Bone marrow (tissue), 2 donors: ENCODE data around the gene RUFY2.
"Not testable (repeated sequence)": the region's sequence is repeated elsewhere in the genome, so short reads cannot be mapped to it uniquely, and the experiment has no call there.

ENCODE experiments used
- DNase-seq, 2 donors: peaks; one replicate each; lab custom pipeline; 2025; lab: John Stamatoyannopoulos, UW

The RUFY2 gene

GRCh38 chr10:68406815-68407548 lies at the start of gene RUFY2:
Gene RUFY2 (minus strand): TSS chr10:68407277. CDS start chr10:68407189, 88 bp downstream.
- peak; percentile 46 to 84 for DNase-seq

DNA sequence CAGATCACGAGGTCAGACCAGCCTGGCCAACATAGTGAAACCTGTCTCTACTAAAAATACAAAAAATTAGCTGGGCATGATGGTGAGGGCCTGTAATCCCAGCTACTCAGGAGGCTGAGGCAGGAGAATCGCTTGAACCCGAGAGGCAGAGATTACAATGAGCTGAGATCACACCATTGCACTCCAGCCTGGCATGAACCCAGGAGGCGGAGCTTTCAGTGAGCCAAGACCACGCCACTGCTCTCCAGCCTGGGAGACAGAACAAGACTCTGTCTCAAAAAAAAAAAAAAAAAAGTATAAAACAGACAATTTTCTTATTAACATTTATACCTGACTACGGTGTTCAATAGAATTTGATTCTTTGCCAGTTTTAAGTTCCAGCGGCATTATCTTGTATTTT lies 42.6 kb upstream of the RUFY2 start:
- not testable (repeated sequence) for DNase-seq

GRCh38 chr10:68446179-68446578 lies 39.1 kb upstream of the RUFY2 start:
- no peak for DNase-seq

DNA sequence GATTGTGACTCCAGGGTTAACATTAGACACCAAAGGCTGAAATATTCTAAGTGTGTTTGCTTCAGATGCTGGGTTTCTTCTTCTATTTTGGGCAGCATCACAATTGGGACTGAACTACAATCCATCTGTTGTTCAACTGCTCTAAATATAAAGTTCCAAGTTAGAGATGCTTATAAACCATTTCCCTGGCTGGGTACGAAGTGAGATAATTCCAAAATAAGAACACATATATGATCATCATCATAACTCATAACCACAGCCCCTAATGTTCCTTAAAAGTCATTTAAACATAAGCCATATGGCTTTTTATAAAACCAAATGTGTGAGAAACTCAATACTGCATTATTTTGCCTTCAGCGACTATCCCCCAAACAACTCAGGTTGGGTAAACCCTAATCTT lies 35.9 kb upstream of the RUFY2 start:
- DNase-seq = no peak

GRCh38 chr10:68440898-68441297 lies 33.8 kb upstream of the RUFY2 start:
- DNase-seq = no peak

DNA sequence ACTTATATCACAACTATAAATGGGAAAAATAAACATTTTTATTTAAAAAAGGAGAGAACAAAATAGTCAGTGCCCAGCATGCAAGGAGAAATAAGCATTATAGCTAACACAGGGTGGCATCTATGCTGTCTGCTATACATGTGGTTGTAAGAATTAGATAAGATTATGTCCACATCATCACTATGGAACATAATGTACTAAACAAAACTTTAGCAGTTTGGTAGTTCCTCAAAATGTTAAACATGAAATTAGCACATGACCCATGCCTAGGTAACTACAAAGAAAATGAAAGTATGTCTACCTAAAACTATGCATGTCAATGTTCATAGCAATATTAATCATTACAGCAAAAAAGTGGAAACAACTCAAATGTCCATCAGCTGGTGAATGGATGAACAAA lies 28.7 kb upstream of the RUFY2 start:
- peak in 1 of 2 donors; percentile 44 for DNase-seq

DNA sequence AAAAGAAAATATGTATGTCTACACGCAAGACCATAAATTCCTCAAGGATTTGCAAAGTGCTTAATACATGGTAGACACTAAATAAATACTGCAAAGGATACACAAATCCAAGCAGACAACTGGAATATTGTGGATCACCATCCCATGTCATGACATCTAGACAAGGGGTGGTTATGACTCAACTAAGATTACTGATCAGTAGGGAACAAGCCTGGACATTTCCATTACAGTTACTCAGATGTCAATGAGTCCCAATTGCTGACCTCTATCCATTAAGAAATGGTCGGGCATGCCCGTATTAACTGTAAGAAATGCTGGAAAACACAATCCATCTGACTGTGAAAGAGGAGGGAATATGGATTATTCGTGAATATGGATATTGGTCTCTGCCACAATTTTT lies 27.6 kb upstream of the RUFY2 start:
- DNase-seq = no peak

DNA sequence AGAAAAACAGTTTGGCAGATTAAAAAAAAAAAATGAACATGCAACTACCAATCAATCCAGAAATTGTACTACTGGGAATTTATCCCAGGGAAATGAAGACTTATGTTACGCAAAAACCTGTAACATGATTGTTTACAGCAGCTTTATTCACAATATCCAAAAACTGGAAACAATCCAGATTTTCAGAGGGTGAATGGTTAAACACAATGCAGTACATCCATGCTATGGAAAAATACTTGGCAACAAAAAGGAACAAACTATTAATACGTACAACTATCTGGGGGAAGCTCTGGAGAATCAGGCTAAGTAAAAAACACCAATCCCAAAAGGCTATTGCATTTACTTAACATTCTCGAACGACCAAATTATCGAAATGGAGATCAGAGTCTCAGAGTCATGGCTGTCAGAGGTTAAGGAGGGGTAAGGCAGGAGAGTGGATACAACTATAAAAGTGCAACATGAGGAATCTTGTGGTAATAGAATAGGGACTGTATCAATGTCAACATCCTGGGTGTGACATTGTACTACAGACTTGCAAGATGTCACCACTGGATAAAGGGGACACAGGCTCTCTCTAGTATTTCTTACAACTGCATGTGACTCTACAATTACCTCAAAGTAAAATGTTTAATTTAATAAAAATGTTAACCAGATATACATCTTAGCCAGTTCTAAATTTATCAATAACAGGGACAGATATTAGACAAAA lies 21.5 kb upstream of the RUFY2 start:
- no peak for DNase-seq

DNA sequence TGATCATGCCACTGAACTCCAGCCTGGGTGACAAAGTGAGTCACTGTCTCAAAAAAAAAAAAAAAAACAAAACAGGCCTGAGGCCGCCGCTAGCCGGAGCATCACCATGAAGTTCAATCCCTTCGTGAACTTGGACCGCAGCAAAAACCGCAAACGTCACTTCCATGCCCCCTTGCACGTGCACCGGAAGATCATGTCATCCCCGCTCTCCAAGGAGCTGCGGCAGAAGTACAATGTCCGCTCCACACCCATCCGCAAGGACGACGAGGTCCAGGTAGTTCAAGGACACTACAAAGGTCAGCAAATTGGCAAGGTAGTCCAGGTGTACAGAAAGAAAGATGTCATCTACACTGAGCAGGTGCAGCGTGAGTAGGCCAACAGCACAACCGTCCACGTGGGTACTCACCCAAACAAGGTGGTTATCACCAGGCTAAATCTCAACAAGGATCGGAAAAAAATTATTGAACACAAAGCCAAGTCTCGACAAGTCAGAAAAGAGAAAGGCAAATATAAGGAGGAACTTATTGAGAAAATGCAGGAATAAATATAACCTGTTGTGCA lies 17.5 kb upstream of the RUFY2 start:
- DNase-seq = no peak

DNA sequence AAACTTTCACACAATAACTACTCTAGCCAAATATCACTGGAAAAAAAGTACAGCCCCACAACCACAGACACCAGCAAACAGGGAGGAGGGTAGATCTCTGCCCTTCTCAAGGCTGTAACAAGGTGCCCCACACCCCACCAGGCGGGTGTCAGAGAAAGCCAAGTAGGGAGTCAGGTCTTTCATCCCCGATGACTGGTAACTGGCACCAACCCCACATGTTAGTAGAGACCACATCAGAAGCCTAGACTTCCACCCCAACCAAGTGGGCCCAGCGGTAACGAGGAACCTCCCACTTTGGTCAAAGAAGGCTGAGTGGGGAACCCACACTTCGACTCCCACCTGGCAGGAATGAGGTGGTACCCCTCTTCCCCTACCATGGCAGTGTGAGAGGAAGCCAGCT lies 16.4 kb upstream of the RUFY2 start:
- no peak for DNase-seq

GRCh38 chr10:68419376-68419775 lies 12.3 kb upstream of the RUFY2 start:
- DNase-seq = no peak

DNA sequence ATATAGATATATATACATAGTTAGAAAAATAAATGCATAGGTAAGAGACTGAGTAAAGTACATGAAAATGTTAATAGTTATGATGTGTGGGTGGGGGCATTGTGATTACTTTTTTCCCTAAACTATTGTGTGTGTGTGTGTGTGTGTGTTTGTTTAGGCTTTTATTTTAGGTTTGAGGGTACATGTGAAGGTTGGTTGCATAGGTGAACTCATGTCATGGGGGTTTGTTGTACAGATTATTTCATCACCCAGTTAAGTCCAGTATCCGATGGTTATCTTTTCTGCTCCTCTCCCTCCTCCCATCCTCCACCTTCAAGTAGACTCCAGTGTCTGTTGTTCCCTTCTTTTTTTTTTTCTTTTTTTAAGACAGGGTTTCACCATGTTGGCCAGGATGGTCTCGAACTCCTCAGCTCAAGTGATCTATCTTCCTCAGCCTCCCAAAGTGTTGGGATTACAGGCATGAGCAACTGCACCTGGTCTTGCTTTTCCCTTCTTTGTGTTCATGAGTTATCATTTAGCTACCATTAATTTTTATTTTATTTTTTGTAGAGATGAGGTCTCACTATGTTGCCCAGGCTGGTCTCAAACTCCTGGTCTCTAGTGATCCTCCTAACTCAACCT lies 1.9 kb upstream of the RUFY2 start:
- DNase-seq = no peak

GRCh38 chr10:68406111-68406814 lies 814 bp downstream of the RUFY2 start:
- peak in 1 of 2 donors; percentile 28 for DNase-seq

DNA sequence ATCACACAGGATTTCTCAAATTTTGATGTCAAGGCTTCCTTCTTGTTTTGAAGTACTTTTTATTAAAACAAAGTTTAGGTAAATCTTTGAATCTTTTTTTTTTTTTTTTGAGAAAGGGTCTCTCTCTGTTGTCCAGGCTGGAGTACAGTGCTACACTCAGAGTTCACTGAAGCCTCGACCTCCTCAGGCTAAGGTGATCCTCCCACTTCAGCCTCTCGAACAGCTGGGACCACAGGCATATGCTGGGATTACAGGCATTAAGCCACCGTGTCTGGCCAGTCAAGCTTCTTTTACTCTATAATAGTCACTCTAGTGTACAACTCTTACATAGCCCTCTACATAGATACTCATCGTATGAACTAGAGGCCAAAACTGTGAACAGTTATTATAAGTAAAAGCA lies 3.4 kb downstream of the RUFY2 start:
- no peak for DNase-seq

GRCh38 chr10:68402276-68402675 lies 4.8 kb downstream of the RUFY2 start:
- no peak for DNase-seq

GRCh38 chr10:68397005-68397404 lies 10.1 kb downstream of the RUFY2 start:
- DNase-seq = no peak

- no peak for DNase-seq
These were observed 21.3 kb downstream of the RUFY2 start for GRCh38 chr10:68385740-68386139.

GRCh38 chr10:68371604-68372003 lies 35.5 kb downstream of the RUFY2 start:
- DNase-seq = no peak

DNA sequence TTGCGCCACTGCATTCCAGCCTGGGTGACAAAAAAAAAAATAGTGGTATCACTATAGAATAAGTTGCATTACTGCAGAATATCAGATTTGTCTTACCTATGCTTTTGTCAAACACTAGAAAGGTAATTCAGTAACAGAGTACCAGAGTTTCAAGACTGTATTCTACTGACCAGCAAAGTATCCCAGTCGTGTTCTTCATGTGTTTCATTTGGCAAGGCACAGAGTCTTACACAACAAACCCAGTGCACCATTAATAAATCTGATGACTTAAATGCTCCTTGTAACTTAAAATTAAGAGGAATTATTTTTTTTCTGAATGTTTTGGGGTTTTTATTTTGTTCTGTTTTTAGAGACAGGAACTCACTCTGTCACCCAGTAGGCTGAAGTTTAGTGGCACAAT lies 40.0 kb downstream of the RUFY2 start:
- DNase-seq = no peak

DNA sequence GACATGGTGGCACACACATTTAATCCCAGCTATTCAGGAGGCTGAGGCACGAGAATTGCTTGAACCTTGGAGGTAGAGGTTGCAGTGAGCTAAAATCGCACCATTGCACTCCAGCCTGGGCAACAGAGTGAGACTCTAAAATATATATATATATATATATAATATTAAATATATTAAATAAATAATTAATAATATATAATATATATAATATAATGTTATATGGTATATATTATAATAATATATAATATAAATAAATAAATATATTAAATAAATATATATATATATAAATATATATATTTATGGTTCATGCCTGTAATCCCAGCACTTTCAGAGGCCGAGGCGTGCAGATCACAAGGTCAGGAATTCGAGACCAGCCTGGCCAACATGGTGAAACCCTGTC lies 40.5 kb downstream of the RUFY2 start:
- DNase-seq = no peak

DNA sequence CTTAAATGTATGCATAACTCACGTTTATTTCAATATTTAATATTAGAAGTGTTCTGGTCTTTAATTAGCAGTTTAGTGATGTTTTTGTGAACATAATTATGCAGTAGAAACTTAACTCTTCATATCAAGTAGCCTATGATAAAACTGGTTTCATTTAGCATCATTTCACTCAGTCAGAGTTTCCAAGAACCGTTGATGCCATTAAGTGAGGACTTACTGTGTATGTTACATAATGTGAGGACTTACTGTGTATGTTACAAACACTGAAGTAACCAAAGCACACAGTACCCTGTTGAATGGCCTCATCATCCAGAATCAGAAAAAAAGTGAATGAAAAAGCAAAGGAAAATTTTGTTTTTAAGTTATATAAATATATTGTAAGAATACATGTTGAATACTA lies 41.5 kb downstream of the RUFY2 start:
- DNase-seq = no peak
